GM19239 (cell line): ENCODE results near the gene ZNF74.
A peak's percentile ranks its signal among the peaks of the same experiment; 100 is the strongest.
"Not testable (repeated sequence)": the region's sequence is repeated elsewhere in the genome, so short reads cannot be mapped to it uniquely, and the experiment has no call there.

ENCODE experiments used
- DNase-seq: peaks from one replicate; pipeline ENCODE4 v3.0.0; 2011; ENCODE audit warnings: low spot score; ENCODE audit not compliant: insufficient read length
- FAIRE-seq: peaks from 2 replicates; lab custom pipeline; 2011; peaks lifted over from hg19 to GRCh38; lab: Jason Lieb, UNC

Gene ZNF74

DNA sequence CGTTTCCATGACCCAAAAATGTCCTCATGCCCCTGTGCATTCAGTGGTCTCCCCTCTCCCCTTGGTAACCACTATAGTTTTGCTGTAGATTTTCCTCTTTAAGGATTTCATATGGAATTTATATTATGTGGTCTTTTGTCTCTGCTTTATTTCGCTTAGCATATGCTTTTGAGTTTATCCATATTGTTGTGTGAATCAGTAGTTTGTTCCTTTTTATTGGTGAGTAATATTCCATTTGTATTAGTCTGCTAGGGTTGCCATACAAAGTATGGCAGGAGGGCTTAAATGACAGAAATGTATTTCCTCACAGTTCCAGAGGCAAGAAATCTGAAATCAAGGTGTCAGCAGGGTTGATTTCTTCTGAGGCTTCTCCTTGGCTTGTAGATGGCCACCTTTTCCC, 3.5 kb downstream of the ZNF74 start:
- DNase-seq, result no peak
- FAIRE-seq, result no peak

GRCh38 chr22:20398420-20398819, 4.5 kb downstream of the ZNF74 start:
- DNase-seq (no peak), FAIRE-seq (no peak)

GRCh38 chr22:20399866-20400605, 6.1 kb downstream of the ZNF74 start:
- no peak for DNase-seq
- FAIRE-seq, result no peak

GRCh38 chr22:20400606-20401375, 6.8 kb downstream of the ZNF74 start:
- FAIRE-seq, result no peak

DNA sequence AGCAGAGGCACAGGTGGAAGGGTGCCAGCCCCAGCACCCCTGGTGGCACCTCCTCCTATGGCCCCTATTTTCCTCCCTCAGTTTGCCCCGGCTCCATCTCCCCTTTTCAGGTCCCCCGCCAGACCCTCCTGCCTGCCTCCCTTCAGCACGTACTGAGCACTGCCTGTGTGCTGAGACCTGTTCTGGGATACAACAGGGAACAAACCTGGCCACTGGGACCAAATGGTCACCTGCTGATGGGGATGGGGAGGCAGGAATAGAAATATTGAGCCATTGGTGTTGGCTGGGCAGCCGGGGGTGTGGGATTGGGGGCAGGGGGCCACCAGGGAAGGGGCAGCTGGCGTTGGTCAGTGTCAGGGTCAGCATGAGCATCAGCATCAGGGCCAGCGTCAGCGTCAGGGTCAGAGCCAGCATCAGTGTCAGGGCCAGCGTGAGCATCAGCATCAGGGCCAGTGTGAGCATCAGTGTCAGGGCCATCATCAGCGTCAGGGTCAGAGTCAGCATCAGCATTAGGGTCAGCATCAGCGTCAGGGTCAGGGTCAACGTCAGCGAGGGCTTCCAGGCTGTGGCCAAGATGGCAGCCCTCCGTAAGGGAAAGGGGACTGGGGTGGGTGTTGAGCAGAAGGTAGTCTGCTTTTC, 7.5 kb downstream of the ZNF74 start:
- no peak for FAIRE-seq
- DNase-seq, result no peak

More at GRCh38 chr22:20400606-20401375, 6.8 kb downstream of the ZNF74 start:
- no peak for DNase-seq

- DNase-seq (no peak), FAIRE-seq (no peak)
Observed at GRCh38 chr22:20402960-20403778, 9.2 kb downstream of the ZNF74 start.

- no peak for FAIRE-seq
Observed at GRCh38 chr22:20403779-20404140, 9.8 kb downstream of the ZNF74 start.

GRCh38 chr22:20404881-20405280, 10.9 kb downstream of the ZNF74 start:
- FAIRE-seq, result no peak
- no peak for DNase-seq

More at GRCh38 chr22:20403779-20404140, 9.8 kb downstream of the ZNF74 start:
- DNase-seq, result no peak

DNA sequence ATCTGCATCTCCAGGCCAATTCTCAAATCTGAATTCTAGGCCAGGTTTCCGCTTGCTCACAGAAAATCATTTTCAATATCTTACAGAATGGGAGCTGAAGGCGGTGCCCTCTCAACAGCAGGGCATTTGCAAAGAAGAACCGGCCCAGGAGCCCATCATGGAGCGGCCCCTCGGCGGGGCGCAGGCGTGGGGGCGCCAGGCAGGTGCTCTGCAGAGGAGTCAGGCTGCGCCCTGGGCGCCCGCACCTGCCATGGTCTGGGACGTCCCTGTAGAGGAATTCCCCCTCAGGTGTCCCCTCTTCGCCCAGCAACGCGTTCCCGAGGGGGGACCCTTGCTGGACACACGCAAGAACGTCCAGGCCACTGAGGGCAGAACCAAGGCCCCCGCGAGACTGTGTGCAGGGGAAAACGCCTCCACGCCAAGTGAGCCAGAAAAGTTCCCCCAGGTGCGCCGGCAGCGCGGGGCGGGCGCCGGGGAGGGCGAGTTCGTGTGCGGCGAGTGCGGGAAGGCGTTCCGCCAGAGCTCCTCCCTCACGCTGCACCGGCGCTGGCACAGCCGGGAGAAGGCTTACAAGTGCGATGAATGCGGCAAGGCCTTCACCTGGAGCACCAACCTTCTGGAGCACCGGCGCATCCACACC, 11.5 kb downstream of the ZNF74 start:
- DNase-seq (no peak), FAIRE-seq (no peak)

- DNase-seq, result no peak
- no peak for FAIRE-seq
Observed at GRCh38 chr22:20405931-20406685, 12.2 kb downstream of the ZNF74 start.

DNA sequence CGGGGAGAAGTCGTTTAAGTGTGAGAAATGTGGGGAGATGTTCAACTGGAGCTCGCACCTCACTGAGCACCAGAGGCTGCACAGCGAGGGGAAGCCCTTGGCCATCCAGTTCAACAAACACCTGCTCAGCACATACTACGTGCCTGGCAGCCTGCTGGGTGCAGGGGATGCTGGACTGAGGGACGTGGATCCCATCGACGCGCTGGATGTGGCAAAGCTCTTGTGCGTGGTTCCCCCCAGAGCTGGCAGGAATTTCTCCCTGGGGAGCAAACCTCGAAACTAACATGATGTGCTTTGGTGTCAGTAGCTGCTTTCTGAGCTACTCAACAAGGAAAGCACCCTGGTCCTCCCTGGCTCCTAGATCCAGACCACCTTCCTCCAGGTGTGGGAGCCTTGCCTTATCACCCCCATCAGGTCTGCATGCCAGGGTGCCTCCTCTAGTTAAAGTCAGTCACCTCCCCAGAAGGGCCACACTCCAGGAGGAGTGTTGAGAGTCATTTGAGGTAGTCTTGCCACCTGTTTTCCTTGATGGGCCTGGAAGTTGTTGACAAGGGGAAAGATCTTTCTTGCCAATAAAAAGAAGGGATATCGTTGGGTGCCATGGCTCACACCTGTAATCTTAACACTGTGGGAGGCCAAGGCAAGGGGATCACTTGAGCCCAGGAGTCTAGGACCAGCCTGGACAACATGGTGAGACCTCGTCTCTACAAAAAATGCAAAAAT, 12.9 kb downstream of the ZNF74 start:
- DNase-seq (no peak), FAIRE-seq (no peak)

DNA sequence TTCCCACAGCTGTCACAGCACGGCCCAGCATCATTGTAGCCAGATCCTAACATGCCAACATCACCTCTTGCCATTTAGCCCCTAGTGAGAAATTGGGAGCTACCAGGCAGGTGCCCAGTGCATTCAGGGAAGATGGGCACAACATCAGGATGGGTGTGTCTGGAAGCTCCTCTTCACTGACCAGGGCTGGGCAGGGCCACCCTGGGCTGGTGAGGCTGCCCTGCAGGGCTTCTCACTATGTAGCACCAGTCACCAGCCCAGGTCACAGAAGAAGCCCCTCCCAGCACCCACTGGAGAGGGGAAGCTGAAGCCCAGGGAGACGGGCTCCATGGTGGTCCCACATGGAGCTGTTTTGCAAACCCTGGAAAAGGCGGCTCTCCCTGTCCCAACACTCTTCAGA, 13.9 kb downstream of the ZNF74 start:
- no peak for FAIRE-seq

DNA sequence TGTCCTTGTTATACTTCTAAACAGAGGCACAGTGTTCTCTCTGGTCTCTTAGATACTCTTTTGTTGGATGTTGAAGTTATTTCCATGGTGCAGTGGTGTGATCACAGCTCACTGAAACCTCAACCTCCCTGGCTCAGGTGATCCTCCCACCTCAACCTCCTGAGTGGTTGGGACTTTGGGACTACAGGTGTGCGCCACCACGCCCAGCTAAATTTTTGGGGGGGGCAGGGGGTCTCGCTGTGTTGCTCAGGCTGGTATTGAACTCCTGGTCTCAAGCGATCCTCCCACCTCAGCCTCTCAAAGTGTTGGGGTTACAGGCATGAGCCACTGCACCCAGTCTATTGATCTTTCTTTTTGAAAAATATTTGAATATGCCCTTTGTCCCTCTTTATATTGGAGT, 14.9 kb downstream of the ZNF74 start:
- DNase-seq (no peak), FAIRE-seq (no peak)

More for the DNA sequence above, 13.9 kb downstream of the ZNF74 start:
- DNase-seq, result no peak

- FAIRE-seq, DNase-seq: not testable (repeated sequence)
Observed at GRCh38 chr22:20409385-20409784, 15.4 kb downstream of the ZNF74 start.

- peak; percentile 4 for FAIRE-seq
- DNase-seq, result no peak
Observed at GRCh38 chr22:20412474-20413216, 18.7 kb downstream of the ZNF74 start.

DNA sequence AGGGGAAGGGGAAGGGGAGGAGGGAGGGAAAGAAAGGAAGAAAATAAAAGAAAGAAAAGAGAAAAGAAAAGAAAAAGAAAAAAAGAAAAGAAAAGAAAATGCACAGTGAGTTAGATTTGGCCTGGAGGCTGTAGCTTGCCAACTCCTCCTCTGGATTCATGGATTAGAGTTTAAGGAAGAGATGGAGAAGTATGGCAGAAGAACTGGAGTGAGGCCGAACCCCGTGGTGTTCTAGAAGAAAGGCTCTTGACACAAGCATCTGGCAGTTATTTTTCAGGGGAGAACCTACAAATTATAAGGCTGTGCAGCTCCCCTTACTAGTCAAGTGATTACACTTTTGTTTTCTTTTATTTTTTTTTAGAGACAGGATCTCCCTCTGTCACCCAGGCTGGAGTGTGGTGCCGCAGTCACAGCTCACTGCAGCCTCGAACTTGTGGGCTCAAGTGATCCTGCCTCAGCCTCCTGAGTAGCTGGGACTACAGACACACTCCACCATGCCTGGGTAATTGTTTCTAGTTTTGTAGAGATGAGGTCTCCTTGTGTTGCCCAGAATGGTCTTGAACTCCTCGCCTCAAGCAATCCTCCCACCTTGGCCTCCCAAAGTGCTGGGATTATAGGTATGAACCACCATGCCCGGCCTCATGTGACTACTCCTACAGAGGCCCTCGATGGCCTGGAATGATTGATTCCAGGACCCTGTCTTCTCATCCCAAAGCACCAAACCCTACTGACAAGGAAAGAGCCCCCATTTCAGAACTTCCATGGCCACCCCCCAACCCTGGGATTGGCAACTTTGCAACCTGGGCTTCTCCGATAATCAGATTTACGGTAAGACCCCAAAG, 19.5 kb downstream of the ZNF74 start:
- DNase-seq (no peak), FAIRE-seq (no peak)

DNA sequence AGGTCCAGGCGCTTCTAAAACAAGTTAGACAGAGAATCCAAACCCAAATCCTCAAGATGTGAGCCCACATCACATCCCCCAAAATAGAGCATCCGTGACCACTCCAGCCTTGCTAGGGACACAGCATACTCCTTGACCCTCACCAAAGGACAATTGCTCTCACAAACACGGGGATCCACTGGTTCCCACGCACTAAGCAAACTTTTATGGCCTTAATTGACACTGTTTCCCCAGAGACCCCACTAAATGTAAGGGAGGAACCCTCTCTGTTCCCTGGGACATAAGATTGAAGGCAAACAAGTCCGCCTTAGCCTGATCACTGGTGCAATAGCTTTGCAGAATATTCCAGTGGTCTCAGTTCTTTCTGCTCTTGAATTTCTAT, 20.1 kb downstream of the ZNF74 start:
- no peak for DNase-seq
- FAIRE-seq, result no peak
